Body of pancreas (tissue), 4 donors: Measurements from ENCODE around the gene CNST.

Experiments
- POLR2A ChIP-seq, 3 donors: fragments of 450-650 bp; IDR thresholded peaks; one replicate each; pipeline ENCODE4 v1.6.1; 2016; ENCODE audit warnings: antibody characterized with exemption in 3 of 3, mild to moderate bottlenecking in 2 of 3
- TF ChIP-seq, protein P1 (sequence below), 7 experiments: fragments of 450-650 bp in 4 of 7; fragments of 200-600 bp in 3 of 7; sonication (generic) in 3 of 7; IDR thresholded peaks; one replicate each; pipeline ENCODE4 v1.5.1; 2016 to 2019; ENCODE audit warnings: antibody characterized with exemption in 7 of 7

DNA sequence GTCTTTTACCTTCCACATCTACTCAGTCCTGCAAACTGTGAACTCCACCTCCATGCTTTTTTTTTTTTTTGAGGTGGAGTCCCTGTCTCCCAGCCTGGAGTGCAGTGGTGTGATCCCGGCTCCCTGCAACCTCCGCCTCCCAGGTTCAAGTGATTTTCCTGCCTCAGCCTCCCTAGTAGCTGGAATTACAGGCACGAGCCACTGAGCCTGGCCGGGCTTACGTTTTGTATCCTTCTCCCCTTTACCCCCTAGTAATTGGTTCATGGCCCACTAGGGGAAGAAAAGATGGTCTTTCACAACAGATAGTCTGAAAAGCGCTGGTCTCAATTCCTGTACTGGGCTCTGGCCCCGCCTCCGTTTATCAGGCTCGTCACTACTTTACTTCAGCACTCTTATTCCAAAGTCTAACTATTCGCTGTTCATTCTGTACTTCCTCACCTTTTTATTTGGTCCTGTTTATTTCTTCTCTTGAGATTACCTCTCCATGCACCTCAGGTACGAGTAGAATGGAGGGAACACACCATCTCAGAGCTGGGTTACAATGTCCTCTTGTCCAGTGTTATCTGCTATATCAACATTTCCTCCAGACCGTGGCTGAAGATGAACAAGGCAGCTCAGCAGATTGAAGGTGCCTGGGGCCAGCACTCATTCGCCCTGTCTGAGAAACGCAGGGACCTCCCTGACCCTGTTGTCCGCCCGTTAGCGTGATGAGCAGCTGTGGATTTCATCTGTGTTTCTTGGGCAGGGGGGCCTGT lies 16.2 kb downstream of the CNST start:
- TF ChIP-seq, protein P1, sequence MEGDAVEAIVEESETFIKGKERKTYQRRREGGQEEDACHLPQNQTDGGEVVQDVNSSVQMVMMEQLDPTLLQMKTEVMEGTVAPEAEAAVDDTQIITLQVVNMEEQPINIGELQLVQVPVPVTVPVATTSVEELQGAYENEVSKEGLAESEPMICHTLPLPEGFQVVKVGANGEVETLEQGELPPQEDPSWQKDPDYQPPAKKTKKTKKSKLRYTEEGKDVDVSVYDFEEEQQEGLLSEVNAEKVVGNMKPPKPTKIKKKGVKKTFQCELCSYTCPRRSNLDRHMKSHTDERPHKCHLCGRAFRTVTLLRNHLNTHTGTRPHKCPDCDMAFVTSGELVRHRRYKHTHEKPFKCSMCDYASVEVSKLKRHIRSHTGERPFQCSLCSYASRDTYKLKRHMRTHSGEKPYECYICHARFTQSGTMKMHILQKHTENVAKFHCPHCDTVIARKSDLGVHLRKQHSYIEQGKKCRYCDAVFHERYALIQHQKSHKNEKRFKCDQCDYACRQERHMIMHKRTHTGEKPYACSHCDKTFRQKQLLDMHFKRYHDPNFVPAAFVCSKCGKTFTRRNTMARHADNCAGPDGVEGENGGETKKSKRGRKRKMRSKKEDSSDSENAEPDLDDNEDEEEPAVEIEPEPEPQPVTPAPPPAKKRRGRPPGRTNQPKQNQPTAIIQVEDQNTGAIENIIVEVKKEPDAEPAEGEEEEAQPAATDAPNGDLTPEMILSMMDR (IDR thresholded peaks at IDR 0.05) = no peak
- TF ChIP-seq POLR2A (IDR thresholded peaks at IDR 0.05) = no peak
